Psoas muscle (tissue), 8 donors: ENCODE measurements around the gene CATSPER3. TPM values are rescaled to one million over a fixed set of nuclear protein-coding genes. Genes with fewer than 3 reads are reported as not detected.

Experiments
- ATAC-seq, 4 donors: fragments of 200-7000 bp; cut with Tn5 transposase; one replicate each; pipeline ENCODE4 v1.9.1; 2020; ENCODE audit warnings: moderate library complexity in 3 of 4, mild to moderate bottlenecking in 2 of 4
- DNase-seq, 2 donors: peaks; one replicate each; pipeline ENCODE4 v3.0.0-alpha.2; 2020
- H3K27ac ChIP-seq: fragments of 200-600 bp; one replicate; pipeline ENCODE4 v1.8.0; 2022
- H3K27me3 ChIP-seq, 3 donors: fragments of 200-600 bp in 1 of 3; one replicate each; pipeline versions ENCODE4 v1.6.1 to v1.8.0; 2013 to 2022; ENCODE audit warnings: low read length in 2 of 3, mild to moderate bottlenecking in 2 of 3, moderate library complexity in 1 of 3; ENCODE audit not compliant: insufficient read depth in 3 of 3
- H3K36me3 ChIP-seq, 2 donors: fragments of 200-600 bp in 1 of 2; one replicate each; pipeline versions ENCODE4 v1.6.1 to v1.8.0; 2013 to 2022; ENCODE audit warnings: low read depth in 1 of 2, mild to moderate bottlenecking in 1 of 2, moderate library complexity in 1 of 2; ENCODE audit not compliant: insufficient read depth in 1 of 2
- H3K4me1 ChIP-seq: fragments of 200-600 bp; one replicate; pipeline ENCODE4 v1.8.0; 2022
- H3K4me3 ChIP-seq: fragments of 200-600 bp; one replicate; pipeline ENCODE4 v1.8.0; 2022; ENCODE audit warnings: mild to moderate bottlenecking
- H3K9me3 ChIP-seq: fragments of 200-600 bp; one replicate; pipeline ENCODE4 v1.8.0; 2022
- WGBS, 3 donors: extraction: QIAGEN DNeasy Blood & Tissue Kit; methylation state at CpG; one replicate each; pipeline versions ENCODE4 v1.1.6 to v1.1.7; 2013; 5-methylcytosine and 5-hydroxymethylcytosine counted together
- intact Hi-C, 2 donors: fragments of 100-400 bp; cut with DNase I; formaldehyde crosslinking; loops; one replicate each; pipeline versions ENCODE4 v1.11.0 to v1.14.2; 2022
- polyA plus RNA-seq, 3 donors: library from polyadenylated mRNA; stranded (reverse); fragments of 200-250 nt; gene quantifications; one replicate each; pipeline ENCODE4 v1.2.3, GENCODE V29; 2013
- total RNA-seq, 4 donors: library from RNA; stranded (reverse); fragmentation: NEBNext Ultra II Directional in 2 of 4; extraction: Animal tissue kit (Norgen Biotek cat#: 25700) in 2 of 4; gene quantifications; one replicate each; pipeline versions ENCODE4 v1.2.1 to v1.2.4, GENCODE V29; 2021 to 2023
- TF ChIP-seq, protein P1 (sequence below): fragments of 200-600 bp; IDR thresholded peaks from one replicate; pipeline ENCODE4 v1.8.0; 2022; ENCODE audit warnings: antibody characterized with exemption
- donor health status: healthy with polysubstance abuse.
- donor health status: DM: no; HTN: no; CAD: no; lungs with moderate emphysema.
- donor health status: Bipolar disorder and iron deficiency.
- donor health status: healthy.
- donor health status: DM: yes; HTN: yes; CAD: no.
- donor health status: DM: no; HTN: no; CAD: no.
- donor health status: DM: no; HTN: no; CAD: no.
- donor health status: DM: yes; HTN: yes; CAD: no.

CATSPER3 gene
- total and polyA plus RNA-seq, 7 donors: 0.73 to 1.8 (median 1.4) TPM

DNA sequence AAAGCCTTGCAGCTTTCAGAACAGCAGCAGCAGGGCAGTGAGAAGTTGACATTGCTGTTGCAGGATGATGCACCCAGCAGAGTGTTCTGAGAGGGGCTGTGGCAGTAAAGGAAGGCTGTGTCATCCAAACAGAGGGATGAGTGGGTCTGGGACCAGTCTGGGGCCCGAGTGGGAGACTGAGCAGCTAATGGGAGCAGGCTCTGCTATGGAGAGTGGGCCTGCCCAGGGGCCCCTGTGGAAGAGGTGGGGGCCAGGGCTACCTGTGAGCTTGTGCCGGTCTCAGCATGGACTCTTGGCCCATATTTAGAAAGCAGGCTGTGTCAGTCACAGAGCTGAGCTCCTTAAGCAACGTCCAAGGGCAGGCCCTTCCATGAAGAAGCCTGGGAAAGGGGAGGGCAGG lies 92.3 kb downstream of the CATSPER3 start:
- intact Hi-C loops: no loop called here
- peak in 1 of 2 donors; percentile 42 for DNase-seq
- H3K4me3 ChIP-seq: no peak overlapping the region
- no peaks in the 10 kb centered on the region for H3K9me3 ChIP-seq
- H3K4me1 ChIP-seq: peaks cover 35% of the 10 kb centered on the region
- no peak overlapping the region for H3K27ac ChIP-seq
- 53 to 77% (median 64%) methylated on average over 3 of the region's 3 CpGs for WGBS, 3 donors
- TF ChIP-seq, protein P1, sequence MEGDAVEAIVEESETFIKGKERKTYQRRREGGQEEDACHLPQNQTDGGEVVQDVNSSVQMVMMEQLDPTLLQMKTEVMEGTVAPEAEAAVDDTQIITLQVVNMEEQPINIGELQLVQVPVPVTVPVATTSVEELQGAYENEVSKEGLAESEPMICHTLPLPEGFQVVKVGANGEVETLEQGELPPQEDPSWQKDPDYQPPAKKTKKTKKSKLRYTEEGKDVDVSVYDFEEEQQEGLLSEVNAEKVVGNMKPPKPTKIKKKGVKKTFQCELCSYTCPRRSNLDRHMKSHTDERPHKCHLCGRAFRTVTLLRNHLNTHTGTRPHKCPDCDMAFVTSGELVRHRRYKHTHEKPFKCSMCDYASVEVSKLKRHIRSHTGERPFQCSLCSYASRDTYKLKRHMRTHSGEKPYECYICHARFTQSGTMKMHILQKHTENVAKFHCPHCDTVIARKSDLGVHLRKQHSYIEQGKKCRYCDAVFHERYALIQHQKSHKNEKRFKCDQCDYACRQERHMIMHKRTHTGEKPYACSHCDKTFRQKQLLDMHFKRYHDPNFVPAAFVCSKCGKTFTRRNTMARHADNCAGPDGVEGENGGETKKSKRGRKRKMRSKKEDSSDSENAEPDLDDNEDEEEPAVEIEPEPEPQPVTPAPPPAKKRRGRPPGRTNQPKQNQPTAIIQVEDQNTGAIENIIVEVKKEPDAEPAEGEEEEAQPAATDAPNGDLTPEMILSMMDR: no peak
- ATAC-seq: no peak
- no peaks in the 10 kb centered on the region for H3K36me3 ChIP-seq
- no peaks in the 10 kb centered on the region for H3K27me3 ChIP-seq

DNA sequence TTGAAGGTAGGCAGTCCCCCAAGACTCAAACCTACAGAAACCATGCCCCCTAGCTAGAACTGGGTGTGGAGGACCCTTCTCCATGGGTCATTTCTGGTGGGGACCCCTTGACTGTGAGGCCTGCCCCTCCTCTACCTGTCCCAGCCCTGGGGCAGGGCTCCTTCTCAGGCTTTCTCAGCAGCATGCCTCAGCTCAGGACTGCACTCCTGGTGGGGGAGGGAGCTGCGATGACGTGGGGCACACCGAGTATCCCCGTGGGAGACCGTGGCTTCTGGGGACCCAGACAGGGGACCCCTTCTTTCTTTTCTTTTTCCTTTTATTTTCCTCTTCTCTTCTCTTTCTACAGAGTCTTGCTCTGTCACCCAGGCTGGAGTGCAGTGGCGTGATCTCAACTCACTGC lies 93.3 kb downstream of the CATSPER3 start:
- intact Hi-C loops: no loop called here
- DNase-seq (peak in 1 of 2 donors; percentile 16), ATAC-seq (no peak)
- Histone ChIP-seq H3K4me3 (no peak overlapping the region), H3K27ac (no peak overlapping the region), H3K36me3 (no peaks in the 10 kb centered on the region), H3K9me3 (no peaks in the 10 kb centered on the region), H3K4me1 (peaks cover 27% of the 10 kb centered on the region), H3K27me3 (no peaks in the 10 kb centered on the region)
- TF ChIP-seq, protein P1: no peak
- 87 to 95% (median 94%) methylated on average over 6 of the region's 6 CpGs for WGBS, 3 donors

Other genes starting within 250 kb of the CATSPER3 start
- 10 to 100 TPM; 25.8 to 44.9 (median 29.6) TPM for gene CAMLG, start 229.4 kb upstream of the CATSPER3 start, total RNA-seq
- gene CAMLG, start 229.4 kb upstream of the CATSPER3 start, polyA plus RNA-seq: 10 to 100 TPM; 29.8 to 56.5 (median 48.1) TPM
- gene DDX46, start 209.1 kb upstream of the CATSPER3 start, total RNA-seq: 10 to 100 TPM; 37.7 to 48.7 (median 47.0) TPM
- gene DDX46, start 209.1 kb upstream of the CATSPER3 start, polyA plus RNA-seq: 10 to 100 TPM; 16.5 to 47.3 (median 24.4) TPM
- 10 to 100 TPM; 24.7 to 28.3 (median 25.3) TPM for gene C5orf24, start 121.9 kb upstream of the CATSPER3 start, total RNA-seq
- 10 to 100 TPM; 16.0 to 31.4 (median 26.5) TPM for gene C5orf24, start 121.9 kb upstream of the CATSPER3 start, polyA plus RNA-seq
- gene TXNDC15, start 93.5 kb upstream of the CATSPER3 start, total RNA-seq: 10 to 100 TPM; 21.1 to 32.0 (median 26.6) TPM
- gene TXNDC15, start 93.5 kb upstream of the CATSPER3 start, polyA plus RNA-seq: 10 to 100 TPM; 23.2 to 34.0 (median 28.6) TPM
- 10 to 100 TPM; 23.8 to 29.9 (median 26.0) TPM for gene PCBD2, start 62.8 kb upstream of the CATSPER3 start, total RNA-seq
- 10 to 100 TPM in 2 of 3 donors, 1 to 10 TPM in 1; 8.9 to 21.1 (median 14.0) TPM for gene PCBD2, start 62.8 kb upstream of the CATSPER3 start, polyA plus RNA-seq
- 10 to 100 TPM; 35.8 to 84.0 (median 58.9) TPM for gene PITX1, start 66.3 kb downstream of the CATSPER3 start, total RNA-seq
- 100 to 1,000 TPM in 1 of 3 donors, 10 to 100 TPM in 2; 13.6 to 103 (median 38.7) TPM for gene PITX1, start 66.3 kb downstream of the CATSPER3 start, polyA plus RNA-seq